HG03159 (cell line): ENCODE data around the gene MYO1C.
"Not testable (repeated sequence)": the region's sequence is repeated elsewhere in the genome, so short reads cannot be mapped to it uniquely, and the experiment has no call there.

Experiments used
- ATAC-seq: cut with Tn5 transposase; IDR thresholded peaks from one replicate; pipeline ENCODE4 v1.9.1; 2021; ENCODE audit warnings: mild to moderate bottlenecking, moderate library complexity; ENCODE audit not compliant: unreplicated experiment

Gene MYO1C

GRCh38 chr17:1509290-1509881, 16.9 kb upstream of the MYO1C start:
- ATAC-seq, result no peak

- ATAC-seq, result not testable (repeated sequence)
Measured at GRCh38 chr17:1508709-1509108, 16.2 kb upstream of the MYO1C start.

GRCh38 chr17:1506649-1507267, 14.3 kb upstream of the MYO1C start:
- ATAC-seq, result no peak

GRCh38 chr17:1505586-1505985, 13.1 kb upstream of the MYO1C start:
- no peak for ATAC-seq

- no peak for ATAC-seq
Measured at GRCh38 chr17:1504866-1505265, 12.4 kb upstream of the MYO1C start.

GRCh38 chr17:1503699-1504098, 11.2 kb upstream of the MYO1C start:
- no peak for ATAC-seq

GRCh38 chr17:1498869-1499268, 6.4 kb upstream of the MYO1C start:
- no peak for ATAC-seq

- ATAC-seq, result no peak
Measured at GRCh38 chr17:1498233-1498632, 5.7 kb upstream of the MYO1C start.

- no peak for ATAC-seq
Measured at GRCh38 chr17:1497831-1498230, 5.3 kb upstream of the MYO1C start.

GRCh38 chr17:1496869-1497268, 4.4 kb upstream of the MYO1C start:
- no peak for ATAC-seq

- no peak for ATAC-seq
Measured at GRCh38 chr17:1495265-1495989, 2.9 kb upstream of the MYO1C start.

- no peak for ATAC-seq
Measured at GRCh38 chr17:1494736-1495253, 2.3 kb upstream of the MYO1C start.

GRCh38 chr17:1494203-1494602, 1.7 kb upstream of the MYO1C start:
- no peak for ATAC-seq

- ATAC-seq, result no peak
Measured at GRCh38 chr17:1493291-1493980, 950 bp upstream of the MYO1C start.

- ATAC-seq, result peak; percentile 36
Measured at GRCh38 chr17:1491443-1492248, 840 bp downstream of the MYO1C start.

- peak; percentile 39 for ATAC-seq
Measured at GRCh38 chr17:1490643-1491442, 1.6 kb downstream of the MYO1C start.

- ATAC-seq, result no peak
Measured at GRCh38 chr17:1488826-1489270, 3.6 kb downstream of the MYO1C start.

- ATAC-seq, result no peak
Measured at GRCh38 chr17:1487939-1488825, 4.3 kb downstream of the MYO1C start.
